C4-2B (cell line): ENCODE results near the gene CCDC138.
"Not testable (repeated sequence)": the region's sequence is repeated elsewhere in the genome, so short reads cannot be mapped to it uniquely, and the experiment has no call there.

Source experiments
- H3K27ac ChIP-seq: fragments of 450-650 bp; 2 replicates; pipeline ENCODE4 v1.5.1; 2017
- CTCF ChIP-seq: fragments of 450-650 bp; conservative IDR thresholded peaks from 2 replicates; pipeline ENCODE4 v1.5.1; 2017; ENCODE audit warnings: mild to moderate bottlenecking
- ZFX ChIP-seq: fragments of 450-650 bp; IDR thresholded peaks from 2 replicates; pipeline ENCODE4 v1.6.1; 2017

Gene CCDC138, protein sequence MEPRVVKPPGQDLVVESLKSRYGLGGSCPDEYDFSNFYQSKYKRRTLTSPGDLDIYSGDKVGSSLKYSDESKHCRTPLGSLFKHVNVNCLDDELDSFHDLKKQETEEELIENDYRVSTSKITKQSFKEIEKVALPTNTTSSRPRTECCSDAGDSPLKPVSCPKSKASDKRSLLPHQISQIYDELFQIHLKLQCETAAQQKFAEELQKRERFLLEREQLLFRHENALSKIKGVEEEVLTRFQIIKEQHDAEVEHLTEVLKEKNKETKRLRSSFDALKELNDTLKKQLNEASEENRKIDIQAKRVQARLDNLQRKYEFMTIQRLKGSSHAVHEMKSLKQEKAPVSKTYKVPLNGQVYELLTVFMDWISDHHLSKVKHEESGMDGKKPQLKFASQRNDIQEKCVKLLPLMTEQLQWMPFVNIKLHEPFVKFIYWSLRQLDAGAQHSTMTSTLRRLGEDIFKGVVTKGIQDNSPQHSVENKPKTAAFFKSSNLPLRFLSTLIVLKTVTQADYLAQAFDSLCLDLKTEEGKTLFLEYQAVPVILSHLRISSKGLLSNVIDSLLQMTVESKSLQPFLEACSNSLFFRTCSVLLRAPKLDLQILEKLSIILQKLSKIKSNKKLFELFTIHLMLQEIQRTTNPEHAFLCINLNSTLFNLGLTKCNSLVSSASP

GRCh38 chr2:108786354-108787215 lies at the start of gene CCDC138:
Gene CCDC138, plus strand, starts transcription at chr2:108786771. Its CDS starts 52 bp downstream, at chr2:108786823.
- peak within 1 kb of the TSS; percentile 87 for H3K27ac ChIP-seq
- TF ChIP-seq CTCF (no peak), ZFX (0 out of 2 replicates have a peak, but pooled peaks have one; percentile 38)

- H3K27ac ChIP-seq, result not testable (repeated sequence)
Measured at GRCh38 chr2:108757973-108758372, 28.6 kb upstream of the CCDC138 start.

GRCh38 chr2:108762618-108763017 lies 24.0 kb upstream of the CCDC138 start:
- H3K27ac ChIP-seq, result not testable (repeated sequence)

GRCh38 chr2:108766671-108767070 lies 19.9 kb upstream of the CCDC138 start:
- H3K27ac ChIP-seq, result not testable (repeated sequence)

DNA sequence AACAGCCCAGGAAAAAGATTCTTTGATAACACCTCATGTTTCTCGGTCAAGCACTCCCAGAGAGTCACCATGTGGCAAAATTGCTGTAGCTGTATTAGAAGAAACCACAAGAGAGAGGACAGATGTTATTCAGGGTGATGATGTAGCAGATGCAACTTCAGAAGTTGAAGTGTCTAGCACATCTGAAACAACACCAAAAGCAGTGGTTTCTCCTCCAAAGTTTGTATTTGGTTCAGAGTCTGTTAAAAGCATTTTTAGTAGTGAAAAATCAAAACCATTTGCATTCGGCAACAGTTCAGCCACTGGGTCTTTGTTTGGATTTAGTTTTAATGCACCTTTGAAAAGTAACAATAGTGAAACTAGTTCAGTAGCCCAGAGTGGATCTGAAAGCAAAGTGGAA lies 18.7 kb upstream of the CCDC138 start:
- not testable (repeated sequence) for H3K27ac ChIP-seq

- H3K27ac ChIP-seq, result no peak overlapping the region
- TF ChIP-seq CTCF (no peak), ZFX (no peak)
Measured at GRCh38 chr2:108776475-108776874, 10.1 kb upstream of the CCDC138 start.

- H3K27ac ChIP-seq, result no peak overlapping the region
Measured at GRCh38 chr2:108778857-108779256, 7.7 kb upstream of the CCDC138 start.

GRCh38 chr2:108786008-108786353 lies 590 bp upstream of the CCDC138 start:
- H3K27ac ChIP-seq, result peak overlapping the region; percentile 87
- TF ChIP-seq CTCF (no peak), ZFX (no peak)

More at GRCh38 chr2:108778857-108779256, 7.7 kb upstream of the CCDC138 start:
- TF ChIP-seq CTCF (no peak), ZFX (no peak)

DNA sequence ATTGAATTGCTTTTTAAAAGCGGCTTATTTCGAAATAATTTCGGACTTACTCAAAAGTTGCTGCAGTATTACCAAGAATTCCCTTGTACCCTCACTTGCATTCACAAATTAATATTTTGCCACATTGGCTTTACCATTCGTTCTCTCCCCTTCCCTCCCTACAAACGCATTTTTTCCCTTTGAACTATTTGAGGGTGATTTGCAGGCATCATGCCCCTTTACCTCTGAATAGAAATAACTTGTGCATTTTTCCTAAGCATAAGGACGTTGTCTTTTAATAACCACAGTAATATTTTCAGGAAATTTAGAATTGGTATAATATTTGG lies 608 bp downstream of the CCDC138 start:
- TF ChIP-seq ZFX (no peak), CTCF (no peak)
- peak overlapping the region; percentile 87 for H3K27ac ChIP-seq
